ENCODE data around the gene DDX54. TPM values are rescaled to one million over a fixed set of nuclear protein-coding genes. Genes with fewer than 3 reads are reported as not detected.

Gene DDX54
- total and polyA plus RNA-seq, 2 of the 8 experiments (the other 6 are each of a cell fraction or from before 2014, with no cell fraction given): 64.9 to 113 TPM

DNA sequence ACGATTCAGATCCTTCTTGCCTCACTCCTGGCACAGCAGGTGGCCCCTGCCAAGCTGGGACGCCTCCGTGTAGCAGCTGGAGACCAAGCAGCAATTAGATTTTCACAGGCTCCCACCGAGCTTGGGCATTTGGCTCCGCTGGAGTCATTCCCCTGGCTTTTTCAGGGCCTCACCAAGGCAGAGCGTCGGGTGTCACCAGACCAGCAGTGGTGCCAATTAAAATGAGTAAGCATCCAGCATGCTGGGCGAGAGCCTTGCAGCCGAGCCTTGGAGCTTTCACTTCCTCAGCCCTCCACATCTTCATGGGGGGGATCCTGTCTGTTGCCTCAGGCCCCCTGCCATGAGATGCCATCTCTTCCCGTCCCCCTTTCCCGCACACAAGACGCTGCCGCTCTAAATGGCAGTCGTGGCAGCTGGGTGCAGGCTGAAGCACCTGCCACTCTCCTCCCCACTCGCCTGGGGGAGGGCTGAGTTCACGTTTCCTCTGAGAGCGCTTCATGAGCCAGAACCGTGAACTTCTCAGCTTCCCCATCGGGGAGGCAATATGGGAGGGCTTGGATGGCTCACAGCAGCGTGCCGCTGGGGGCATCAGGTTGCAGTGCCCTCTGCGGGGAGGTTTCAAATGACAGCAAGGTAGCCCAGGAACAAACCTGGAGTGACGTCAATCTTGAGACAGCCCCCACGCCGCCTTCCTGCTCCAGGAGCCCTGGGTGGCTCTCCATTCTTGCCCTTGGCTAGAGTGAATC is 47.7 kb upstream of the DDX54 start (continued):
- TF ChIP-seq, protein P1, sequence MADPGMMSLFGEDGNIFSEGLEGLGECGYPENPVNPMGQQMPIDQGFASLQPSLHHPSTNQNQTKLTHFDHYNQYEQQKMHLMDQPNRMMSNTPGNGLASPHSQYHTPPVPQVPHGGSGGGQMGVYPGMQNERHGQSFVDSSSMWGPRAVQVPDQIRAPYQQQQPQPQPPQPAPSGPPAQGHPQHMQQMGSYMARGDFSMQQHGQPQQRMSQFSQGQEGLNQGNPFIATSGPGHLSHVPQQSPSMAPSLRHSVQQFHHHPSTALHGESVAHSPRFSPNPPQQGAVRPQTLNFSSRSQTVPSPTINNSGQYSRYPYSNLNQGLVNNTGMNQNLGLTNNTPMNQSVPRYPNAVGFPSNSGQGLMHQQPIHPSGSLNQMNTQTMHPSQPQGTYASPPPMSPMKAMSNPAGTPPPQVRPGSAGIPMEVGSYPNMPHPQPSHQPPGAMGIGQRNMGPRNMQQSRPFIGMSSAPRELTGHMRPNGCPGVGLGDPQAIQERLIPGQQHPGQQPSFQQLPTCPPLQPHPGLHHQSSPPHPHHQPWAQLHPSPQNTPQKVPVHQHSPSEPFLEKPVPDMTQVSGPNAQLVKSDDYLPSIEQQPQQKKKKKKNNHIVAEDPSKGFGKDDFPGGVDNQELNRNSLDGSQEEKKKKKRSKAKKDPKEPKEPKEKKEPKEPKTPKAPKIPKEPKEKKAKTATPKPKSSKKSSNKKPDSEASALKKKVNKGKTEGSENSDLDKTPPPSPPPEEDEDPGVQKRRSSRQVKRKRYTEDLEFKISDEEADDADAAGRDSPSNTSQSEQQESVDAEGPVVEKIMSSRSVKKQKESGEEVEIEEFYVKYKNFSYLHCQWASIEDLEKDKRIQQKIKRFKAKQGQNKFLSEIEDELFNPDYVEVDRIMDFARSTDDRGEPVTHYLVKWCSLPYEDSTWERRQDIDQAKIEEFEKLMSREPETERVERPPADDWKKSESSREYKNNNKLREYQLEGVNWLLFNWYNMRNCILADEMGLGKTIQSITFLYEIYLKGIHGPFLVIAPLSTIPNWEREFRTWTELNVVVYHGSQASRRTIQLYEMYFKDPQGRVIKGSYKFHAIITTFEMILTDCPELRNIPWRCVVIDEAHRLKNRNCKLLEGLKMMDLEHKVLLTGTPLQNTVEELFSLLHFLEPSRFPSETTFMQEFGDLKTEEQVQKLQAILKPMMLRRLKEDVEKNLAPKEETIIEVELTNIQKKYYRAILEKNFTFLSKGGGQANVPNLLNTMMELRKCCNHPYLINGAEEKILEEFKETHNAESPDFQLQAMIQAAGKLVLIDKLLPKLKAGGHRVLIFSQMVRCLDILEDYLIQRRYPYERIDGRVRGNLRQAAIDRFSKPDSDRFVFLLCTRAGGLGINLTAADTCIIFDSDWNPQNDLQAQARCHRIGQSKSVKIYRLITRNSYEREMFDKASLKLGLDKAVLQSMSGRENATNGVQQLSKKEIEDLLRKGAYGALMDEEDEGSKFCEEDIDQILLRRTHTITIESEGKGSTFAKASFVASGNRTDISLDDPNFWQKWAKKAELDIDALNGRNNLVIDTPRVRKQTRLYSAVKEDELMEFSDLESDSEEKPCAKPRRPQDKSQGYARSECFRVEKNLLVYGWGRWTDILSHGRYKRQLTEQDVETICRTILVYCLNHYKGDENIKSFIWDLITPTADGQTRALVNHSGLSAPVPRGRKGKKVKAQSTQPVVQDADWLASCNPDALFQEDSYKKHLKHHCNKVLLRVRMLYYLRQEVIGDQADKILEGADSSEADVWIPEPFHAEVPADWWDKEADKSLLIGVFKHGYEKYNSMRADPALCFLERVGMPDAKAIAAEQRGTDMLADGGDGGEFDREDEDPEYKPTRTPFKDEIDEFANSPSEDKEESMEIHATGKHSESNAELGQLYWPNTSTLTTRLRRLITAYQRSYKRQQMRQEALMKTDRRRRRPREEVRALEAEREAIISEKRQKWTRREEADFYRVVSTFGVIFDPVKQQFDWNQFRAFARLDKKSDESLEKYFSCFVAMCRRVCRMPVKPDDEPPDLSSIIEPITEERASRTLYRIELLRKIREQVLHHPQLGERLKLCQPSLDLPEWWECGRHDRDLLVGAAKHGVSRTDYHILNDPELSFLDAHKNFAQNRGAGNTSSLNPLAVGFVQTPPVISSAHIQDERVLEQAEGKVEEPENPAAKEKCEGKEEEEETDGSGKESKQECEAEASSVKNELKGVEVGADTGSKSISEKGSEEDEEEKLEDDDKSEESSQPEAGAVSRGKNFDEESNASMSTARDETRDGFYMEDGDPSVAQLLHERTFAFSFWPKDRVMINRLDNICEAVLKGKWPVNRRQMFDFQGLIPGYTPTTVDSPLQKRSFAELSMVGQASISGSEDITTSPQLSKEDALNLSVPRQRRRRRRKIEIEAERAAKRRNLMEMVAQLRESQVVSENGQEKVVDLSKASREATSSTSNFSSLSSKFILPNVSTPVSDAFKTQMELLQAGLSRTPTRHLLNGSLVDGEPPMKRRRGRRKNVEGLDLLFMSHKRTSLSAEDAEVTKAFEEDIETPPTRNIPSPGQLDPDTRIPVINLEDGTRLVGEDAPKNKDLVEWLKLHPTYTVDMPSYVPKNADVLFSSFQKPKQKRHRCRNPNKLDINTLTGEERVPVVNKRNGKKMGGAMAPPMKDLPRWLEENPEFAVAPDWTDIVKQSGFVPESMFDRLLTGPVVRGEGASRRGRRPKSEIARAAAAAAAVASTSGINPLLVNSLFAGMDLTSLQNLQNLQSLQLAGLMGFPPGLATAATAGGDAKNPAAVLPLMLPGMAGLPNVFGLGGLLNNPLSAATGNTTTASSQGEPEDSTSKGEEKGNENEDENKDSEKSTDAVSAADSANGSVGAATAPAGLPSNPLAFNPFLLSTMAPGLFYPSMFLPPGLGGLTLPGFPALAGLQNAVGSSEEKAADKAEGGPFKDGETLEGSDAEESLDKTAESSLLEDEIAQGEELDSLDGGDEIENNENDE (IDR thresholded peaks at IDR 0.05; ENCODE audit: insufficient replicate concordance, low read length): no peak
- TF ChIP-seq, protein P2, sequence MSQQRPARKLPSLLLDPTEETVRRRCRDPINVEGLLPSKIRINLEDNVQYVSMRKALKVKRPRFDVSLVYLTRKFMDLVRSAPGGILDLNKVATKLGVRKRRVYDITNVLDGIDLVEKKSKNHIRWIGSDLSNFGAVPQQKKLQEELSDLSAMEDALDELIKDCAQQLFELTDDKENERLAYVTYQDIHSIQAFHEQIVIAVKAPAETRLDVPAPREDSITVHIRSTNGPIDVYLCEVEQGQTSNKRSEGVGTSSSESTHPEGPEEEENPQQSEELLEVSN (IDR thresholded peaks at IDR 0.05): no peak
- peak; percentile 77 for TF ChIP-seq CREB1 (IDR thresholded peaks at IDR 0.05)
- TF ChIP-seq TEAD4 (IDR thresholded peaks at IDR 0.05; ENCODE audit: low read depth, low read length): no peak
- 0 out of 2 replicates have a peak, but pooled peaks have one; percentile 8 for TF ChIP-seq KDM1A (IDR thresholded peaks at IDR 0.05; ENCODE audit: borderline replicate concordance, low read length)
- TF ChIP-seq SAP30 (IDR thresholded peaks at IDR 0.05; ENCODE audit: insufficient read depth, insufficient replicate concordance, low read length): no peak
- no peak for TF ChIP-seq SRF (IDR thresholded peaks at IDR 0.05; ENCODE audit: low read depth, low read length)
- 0 out of 2 replicates have a peak, but pooled peaks have one; percentile 20 for TF ChIP-seq SIX5 (IDR thresholded peaks at IDR 0.05; ENCODE audit: low read depth, low read length)
- TF ChIP-seq RBBP5 (IDR thresholded peaks at IDR 0.05; ENCODE audit: borderline replicate concordance, low read depth, low read length): no peak
